DMS 273 treated with DMSO at 0.1 percent for 48 hours (cell line): ENCODE results near the gene DDB1.

Experiments used
- DNase-seq: peaks from one replicate; lab custom pipeline; 2025; lab: John Stamatoyannopoulos, UW

DDB1 gene

GRCh38 chr11:61356706-61357105 is 23.8 kb upstream of the DDB1 start:
- no peak for DNase-seq

- no peak for DNase-seq
These were observed 21.3 kb upstream of the DDB1 start for GRCh38 chr11:61354208-61354607.

GRCh38 chr11:61353131-61354067 is 20.5 kb upstream of the DDB1 start:
- DNase-seq, result no peak

DNA sequence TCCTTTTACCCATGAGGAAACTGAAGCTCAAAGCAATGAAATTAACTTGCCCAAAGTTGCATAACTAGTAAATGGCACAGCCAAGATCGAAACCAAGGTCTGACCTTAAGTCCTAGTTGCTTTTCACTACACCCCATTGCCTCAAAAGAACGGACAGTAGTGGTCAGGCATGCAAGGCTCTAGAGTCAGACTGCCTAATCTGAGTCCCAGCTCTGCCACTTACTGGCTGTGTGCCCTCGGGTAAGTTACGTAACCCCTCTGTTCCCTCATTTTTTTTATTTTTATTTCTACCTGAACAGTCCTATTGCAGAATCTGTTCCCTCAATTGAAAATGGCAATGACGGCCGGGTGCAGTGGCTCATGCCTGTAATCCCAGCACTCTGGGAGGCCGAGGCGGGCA is 19.1 kb upstream of the DDB1 start:
- DNase-seq, result no peak

DNA sequence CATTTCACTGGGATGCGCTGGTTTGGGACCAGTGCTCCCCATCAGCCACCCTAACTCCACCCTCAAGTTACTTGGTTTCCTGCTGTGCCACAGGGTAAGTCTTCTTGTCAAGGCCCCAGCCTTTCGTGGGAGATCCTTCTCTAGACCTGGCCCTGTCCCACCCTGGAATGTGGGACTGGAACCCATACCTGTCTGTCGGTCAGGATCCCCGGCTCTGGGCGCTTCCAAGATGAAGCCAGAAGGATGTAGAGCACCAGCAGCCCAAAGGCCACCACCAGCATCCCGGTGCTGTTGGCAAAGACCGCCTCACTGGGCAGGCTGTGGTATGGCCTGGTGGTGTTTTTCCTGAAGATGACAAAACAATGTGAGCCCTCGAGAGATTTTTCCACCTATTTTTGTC is 17.9 kb upstream of the DDB1 start:
- DNase-seq, result no peak

DNA sequence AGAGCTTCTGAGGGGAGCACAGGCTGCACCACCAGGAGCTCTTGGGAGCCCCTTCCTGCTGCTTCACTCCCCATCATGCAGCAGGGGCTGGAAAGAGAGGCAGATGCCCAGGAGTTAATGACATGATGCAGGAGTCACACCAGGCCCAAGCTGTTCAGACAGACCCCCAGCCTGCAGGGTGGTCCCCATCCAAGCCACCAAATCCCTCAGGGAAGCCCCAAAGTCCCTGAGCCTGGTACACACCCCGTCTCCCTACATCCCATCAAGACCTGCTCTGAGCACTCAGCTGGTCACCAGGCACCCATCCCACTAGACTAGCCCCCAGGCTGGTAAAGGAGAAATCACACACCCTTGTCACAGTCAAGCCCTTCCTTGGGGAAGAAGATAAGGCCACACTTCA is 17.4 kb upstream of the DDB1 start:
- no peak for DNase-seq

DNA sequence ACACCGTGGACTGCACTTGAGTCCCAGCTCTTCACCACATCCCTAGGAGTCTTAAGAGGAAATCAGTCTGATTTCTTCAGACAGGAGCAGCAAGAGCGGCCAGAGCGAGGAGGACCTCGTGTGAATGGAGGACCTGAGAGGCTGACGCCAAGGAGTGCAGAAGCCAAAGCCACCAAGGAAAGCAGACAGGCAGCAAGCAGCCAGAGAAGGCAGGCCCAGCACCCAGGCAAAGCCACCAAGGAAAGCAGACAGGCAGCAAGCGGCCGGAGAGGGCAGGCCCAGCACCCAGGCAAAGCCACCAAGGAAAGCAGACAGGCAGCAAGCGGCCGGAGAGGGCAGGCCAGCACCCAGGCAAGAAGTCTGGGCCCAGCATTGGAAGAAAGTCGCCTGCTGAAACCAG is 17.0 kb upstream of the DDB1 start:
- DNase-seq, result no peak

GRCh38 chr11:61349189-61349751 is 16.4 kb upstream of the DDB1 start:
- DNase-seq, result no peak

DNA sequence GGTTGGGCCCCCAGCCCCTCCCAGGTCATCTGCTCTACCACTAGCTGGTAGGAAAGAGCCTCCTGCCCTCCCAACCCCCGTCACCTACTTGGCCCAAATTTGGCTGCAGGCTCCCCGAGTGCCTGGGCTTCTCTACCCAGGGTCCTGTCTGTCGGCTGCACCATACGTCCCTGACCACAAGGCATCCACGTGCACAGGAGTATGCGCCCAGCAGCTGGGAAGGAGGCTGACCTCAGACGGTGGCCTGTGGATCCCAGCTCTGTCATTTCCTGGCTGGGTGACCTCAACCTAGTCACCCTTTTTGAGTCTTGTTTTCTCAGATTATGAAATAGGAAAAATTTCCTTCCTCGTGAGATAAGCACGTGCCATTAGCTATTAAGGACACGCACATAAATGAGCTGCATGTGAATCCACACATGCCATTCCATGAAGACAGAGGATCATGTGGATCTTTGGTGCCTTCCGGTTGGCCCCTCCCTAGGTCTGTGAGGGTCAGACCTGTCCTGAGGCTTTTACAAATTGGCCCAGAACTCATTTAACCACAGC is 15.1 kb upstream of the DDB1 start:
- no peak for DNase-seq

- no peak for DNase-seq
These were observed 13.3 kb upstream of the DDB1 start for GRCh38 chr11:61345954-61346843.

DNA sequence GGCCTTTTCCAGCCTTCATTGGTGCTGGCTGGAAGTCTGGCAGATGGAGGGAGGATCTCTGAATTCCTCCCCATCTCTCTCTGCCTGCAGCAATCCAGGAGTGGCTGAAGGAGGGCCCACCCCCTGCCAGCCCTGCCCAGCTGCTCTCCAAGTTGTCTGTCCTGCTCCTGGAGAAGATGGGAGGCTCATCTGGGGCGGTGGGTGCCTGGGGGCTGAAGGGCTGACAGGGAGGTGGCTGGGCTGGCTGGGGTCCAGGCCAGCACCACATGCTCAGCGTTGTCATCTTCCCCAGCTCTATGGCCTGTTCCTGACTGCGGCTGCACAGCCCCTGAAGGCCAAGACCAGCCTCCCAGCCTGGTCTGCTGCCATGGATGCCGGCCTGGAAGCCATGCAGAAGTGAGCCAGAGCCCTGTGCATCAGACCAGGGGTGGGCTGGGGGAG is 12.3 kb upstream of the DDB1 start:
- DNase-seq, result no peak

GRCh38 chr11:61343792-61344745 is 11.2 kb upstream of the DDB1 start:
- no peak for DNase-seq

DNA sequence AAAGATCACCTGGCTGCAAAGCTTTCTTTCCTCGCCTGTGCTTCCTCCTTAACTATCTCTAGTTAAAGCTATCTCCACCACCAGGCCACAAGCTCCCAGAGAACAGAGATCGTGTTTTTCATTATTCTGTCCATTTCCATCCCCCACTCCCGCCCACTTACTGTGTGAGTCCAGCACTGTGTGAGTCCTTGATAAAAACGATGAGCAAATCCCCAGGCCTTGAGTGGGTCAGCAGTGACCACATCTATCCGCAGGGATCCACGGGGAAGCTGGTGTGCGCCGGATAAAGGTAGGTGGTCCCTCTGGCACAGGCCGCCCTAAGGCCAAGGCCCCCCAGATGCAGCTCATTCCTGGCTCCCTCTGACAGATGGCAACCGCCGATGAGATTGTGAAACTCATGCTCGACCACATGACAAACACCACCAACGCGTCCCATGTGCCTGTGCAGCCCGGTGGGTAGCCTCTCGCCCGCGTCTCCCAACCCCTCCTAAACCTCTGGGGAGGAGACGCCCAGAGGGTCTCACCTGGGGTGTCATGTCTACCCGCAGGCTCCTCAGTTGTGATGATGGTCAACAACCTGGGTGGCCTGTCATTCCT is 9.4 kb upstream of the DDB1 start:
- DNase-seq, result no peak

DNA sequence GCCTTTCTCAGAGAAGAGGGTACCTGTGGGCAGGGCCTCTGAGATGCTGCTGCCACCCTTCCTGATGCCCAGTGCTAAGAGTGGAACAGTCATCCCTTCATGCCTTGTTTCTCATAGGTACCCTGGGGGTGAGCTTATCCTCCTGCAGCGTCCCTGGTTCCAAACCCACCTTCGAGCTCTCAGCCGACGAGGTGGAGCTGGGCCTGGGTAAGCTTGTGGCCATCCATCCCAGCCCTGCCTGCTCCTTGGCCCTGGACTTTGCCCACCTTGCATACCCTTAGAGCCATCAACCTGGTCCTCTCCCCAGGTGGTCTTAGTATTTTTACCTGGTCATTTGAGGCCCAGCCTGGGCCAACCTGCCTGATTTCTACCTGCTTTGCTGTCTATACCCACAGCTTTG is 8.8 kb upstream of the DDB1 start:
- no peak for DNase-seq

GRCh38 chr11:61340979-61341378 is 8.1 kb upstream of the DDB1 start:
- DNase-seq, result no peak

DNA sequence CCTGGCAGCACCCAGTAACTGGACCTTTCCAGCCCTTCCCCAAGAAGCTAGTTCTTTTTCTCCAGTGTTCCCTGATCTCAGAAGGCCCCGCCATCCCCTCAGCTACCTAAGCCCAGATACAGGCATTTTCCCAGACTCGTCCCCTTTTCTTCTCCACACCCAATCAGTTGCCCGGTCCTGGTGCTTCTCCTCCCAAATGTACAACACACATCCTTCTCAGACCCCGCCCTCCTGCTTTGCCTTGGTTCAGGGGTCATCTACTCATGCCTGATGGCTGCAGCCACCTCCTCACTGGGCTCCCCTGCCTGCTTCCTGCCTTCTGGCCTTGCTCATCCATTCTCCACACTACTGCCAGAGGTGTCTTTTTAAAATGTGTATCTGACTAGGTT is 6.6 kb upstream of the DDB1 start:
- DNase-seq, result no peak

- no peak for DNase-seq
These were observed 6.0 kb upstream of the DDB1 start for GRCh38 chr11:61338783-61339489.

DNA sequence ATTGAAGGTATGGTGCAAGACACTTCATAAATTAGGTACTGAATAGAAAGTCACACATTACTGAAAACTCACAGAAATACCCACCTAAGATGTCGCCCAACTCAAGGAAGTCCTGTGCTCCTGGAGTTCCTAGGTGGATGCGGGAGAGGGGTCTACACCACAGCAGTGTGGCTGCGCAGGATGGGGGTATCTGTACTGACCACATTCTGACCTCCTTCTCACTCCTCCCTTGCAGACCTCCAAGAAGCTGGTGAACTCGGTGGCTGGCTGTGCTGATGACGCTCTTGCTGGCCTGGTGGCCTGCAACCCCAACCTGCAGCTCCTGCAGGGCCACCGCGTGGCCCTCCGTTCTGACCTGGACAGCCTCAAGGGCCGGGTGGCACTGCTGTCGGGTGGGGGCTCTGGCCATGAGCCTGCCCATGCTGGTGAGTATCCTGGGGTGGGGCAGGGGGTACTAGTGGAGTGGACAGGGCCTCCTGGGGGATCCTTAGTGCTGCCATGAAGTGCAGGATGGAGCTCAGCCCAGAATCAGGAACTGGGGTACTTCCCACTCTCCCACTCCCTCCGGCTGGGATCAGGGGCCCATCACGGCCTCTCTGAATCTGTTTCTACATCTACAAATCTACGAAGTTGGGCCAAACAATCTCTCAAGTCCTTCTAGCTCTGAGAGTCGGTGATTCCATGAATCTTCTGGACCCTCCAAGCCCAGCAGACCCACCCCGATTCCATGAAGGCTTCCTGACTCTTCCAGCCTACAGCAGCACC is 5.0 kb upstream of the DDB1 start:
- DNase-seq, result no peak

DNA sequence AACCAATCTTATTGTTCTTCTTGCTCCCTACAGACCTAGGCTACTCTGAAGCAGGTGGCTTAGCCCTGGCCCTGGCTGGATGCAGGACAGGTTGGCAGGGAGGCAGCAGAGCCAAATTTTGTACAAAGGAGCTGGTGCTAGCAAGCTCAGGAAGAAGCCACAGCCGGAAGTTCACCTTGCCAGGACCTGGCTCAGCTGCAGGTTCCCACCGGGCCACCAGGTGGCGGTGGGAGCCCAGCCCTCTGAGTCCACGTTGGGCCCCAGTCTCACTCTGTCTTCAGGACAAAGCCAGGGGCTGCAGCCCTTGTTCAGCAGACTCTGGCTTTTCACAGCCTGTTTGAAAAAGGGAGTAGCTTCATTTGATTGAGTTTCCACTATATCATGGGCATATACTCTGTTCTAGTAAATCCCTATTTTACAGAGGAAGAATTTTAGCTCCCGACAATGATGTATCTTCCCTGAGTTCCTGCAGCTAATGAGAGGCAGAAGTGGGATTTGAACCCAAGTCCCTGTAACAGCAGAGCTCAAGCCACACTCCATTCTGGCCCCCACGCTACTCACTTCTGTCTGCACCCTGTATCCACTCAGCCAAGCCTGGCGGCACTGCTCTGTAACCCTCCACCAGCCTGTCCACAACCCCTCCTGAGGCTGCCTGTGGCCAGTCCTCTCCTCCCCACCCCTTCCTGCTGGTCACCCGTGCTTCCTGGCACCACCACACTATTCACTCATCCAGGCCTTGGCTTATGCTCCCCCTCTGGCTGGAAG is 3.4 kb upstream of the DDB1 start:
- peak; percentile 25 for DNase-seq
